ENCODE measurements around the gene RGS12. TPM values are rescaled to one million over a fixed set of nuclear protein-coding genes. Genes with fewer than 3 reads are reported as not detected.

RGS12 gene
- polyA plus RNA-seq, 2 of the 4 experiments (the other 2 are of a cell fraction), result 7.4 to 8.9 TPM

DNA sequence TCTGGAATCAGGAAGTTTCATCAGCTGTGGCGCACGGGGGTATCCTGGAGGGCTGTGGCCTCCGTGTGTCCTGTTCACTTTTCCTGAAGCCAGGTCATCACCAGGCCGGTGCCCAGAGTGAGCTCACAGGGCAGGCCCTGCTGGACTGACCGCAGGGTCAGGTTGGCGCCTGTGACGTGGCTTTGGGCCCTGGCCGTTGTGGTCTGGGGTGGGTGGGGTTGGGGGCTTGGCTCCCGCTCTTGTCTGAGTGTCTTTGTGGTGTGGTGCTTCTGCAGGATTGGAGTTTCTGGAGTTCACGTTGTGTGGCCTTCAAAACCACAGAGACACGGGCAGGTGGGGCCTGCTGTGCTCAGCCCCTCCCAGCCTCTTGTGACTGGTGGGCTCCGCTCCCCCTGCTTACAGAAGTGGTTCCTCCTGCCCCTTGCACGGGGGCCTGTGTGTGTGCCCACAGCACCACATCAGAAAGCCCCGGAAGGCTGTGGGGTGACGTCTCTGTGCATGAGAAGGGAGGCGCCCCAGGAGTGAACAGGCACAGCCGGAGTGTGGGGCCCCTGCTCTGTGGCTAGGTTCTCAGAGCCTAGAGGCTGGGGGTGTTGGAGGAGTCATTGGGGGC lies 9.5 kb downstream of the RGS12 start:
- ATAC-seq, result no peak
- H3K9me3 ChIP-seq, result no peaks in the 10 kb centered on the region
- H3K27ac ChIP-seq, result no peak overlapping the region
- no peak overlapping the region for H3K4me2 ChIP-seq
- H3K4me3 ChIP-seq, result no peak overlapping the region
- ChIA-PET CTCF (interaction anchor here (0.6 kb wide), 1 partner anchor 54 kb away, joined by 3 read pairs; no protein-coding TSS in a partner anchor), POLR2A (no interaction called here)
- no peak for DNase-seq (ENCODE audit: low read depth in 1 of 2, low spot score in 1 of 2)
- no peak for FAIRE-seq
- 74% methylated on average over 4 of the region's 17 CpGs for WGBS (ENCODE audit: missing lambda C conversion rate)
- peaks cover 7% of the 10 kb centered on the region; the same call in 1 of the 3 replicates for H3K4me1 ChIP-seq
- TF ChIP-seq POLR2AphosphoS2 (conservative IDR thresholded peaks at IDR 0.05; ENCODE audit: low read length) (no peak), TFCP2L1 (CRISPR knock-in tag; IDR thresholded peaks at IDR 0.05) (no peak), ZNF302 (CRISPR knock-in tag; IDR thresholded peaks at IDR 0.05) (no peak), ZC3H11A (IDR thresholded peaks at IDR 0.05) (no peak), RARB (CRISPR knock-in tag; IDR thresholded peaks at IDR 0.05) (no peak), MAFK (IDR thresholded peaks at IDR 0.05; ENCODE audit: partially characterized antibody) (no peak), CEBPB (IDR thresholded peaks at IDR 0.05) (no peak), CBX2 (IDR thresholded peaks at IDR 0.05; ENCODE audit: borderline replicate concordance, low read depth) (no peak), JUNB (IDR thresholded peaks at IDR 0.05) (no peak)
- TF ChIP-seq, protein P1, sequence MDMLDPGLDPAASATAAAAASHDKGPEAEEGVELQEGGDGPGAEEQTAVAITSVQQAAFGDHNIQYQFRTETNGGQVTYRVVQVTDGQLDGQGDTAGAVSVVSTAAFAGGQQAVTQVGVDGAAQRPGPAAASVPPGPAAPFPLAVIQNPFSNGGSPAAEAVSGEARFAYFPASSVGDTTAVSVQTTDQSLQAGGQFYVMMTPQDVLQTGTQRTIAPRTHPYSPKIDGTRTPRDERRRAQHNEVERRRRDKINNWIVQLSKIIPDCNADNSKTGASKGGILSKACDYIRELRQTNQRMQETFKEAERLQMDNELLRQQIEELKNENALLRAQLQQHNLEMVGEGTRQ (IDR thresholded peaks at IDR 0.05), result no peak
- TF ChIP-seq, protein P2, sequence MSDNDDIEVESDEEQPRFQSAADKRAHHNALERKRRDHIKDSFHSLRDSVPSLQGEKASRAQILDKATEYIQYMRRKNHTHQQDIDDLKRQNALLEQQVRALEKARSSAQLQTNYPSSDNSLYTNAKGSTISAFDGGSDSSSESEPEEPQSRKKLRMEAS (IDR thresholded peaks at IDR 0.05), result no peak

DNA sequence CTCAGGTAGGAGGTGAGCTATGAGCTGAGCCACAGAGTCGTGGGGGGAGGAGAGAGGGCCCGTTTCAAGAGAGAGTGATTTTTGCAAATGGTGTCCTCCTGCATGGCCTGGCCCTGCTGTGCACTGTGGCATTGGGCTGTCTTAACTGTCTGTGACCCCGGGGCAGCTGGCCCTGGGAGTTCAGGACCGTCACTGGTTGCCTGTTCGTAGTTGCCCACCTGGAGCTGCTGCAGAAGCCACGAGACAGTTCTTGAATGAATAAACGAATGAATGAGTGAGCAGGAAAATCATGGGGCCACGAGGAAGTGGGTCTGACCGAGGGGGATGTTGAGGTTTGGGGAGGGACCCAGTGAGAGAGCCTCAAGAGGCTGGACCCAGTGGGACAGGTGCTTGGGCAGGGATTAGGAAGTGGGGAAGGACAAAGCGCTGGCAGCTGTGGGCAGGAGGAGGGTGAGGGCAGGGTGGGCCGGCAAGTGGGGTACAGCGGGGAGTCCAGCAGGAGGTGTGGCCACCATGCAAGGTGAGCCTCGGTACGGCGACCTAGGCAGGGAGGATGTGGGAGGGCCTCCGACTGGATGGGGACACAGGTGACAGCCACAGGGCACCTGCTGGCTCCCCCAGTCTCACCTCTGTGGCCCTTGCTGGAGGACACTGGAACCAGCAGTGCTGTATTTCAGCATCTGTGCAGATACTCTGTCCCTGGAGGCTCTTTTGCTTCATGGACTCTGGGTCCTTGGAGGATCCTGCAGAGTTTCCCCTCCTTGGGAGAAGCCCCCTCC lies 10.2 kb downstream of the RGS12 start:
- H3K4me3 ChIP-seq, result no peak overlapping the region
- FAIRE-seq (no peak), DNase-seq (ENCODE audit: low read depth in 1 of 2, low spot score in 1 of 2) (no peak), ATAC-seq (no peak)
- H3K27ac ChIP-seq, result no peak overlapping the region
- TF ChIP-seq, protein P3, sequence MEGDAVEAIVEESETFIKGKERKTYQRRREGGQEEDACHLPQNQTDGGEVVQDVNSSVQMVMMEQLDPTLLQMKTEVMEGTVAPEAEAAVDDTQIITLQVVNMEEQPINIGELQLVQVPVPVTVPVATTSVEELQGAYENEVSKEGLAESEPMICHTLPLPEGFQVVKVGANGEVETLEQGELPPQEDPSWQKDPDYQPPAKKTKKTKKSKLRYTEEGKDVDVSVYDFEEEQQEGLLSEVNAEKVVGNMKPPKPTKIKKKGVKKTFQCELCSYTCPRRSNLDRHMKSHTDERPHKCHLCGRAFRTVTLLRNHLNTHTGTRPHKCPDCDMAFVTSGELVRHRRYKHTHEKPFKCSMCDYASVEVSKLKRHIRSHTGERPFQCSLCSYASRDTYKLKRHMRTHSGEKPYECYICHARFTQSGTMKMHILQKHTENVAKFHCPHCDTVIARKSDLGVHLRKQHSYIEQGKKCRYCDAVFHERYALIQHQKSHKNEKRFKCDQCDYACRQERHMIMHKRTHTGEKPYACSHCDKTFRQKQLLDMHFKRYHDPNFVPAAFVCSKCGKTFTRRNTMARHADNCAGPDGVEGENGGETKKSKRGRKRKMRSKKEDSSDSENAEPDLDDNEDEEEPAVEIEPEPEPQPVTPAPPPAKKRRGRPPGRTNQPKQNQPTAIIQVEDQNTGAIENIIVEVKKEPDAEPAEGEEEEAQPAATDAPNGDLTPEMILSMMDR (IDR thresholded peaks at IDR 0.05), result no peak
- TF ChIP-seq KDM5A (IDR thresholded peaks at IDR 0.05) (no peak), CEBPB (IDR thresholded peaks at IDR 0.05) (no peak), JUN (IDR thresholded peaks at IDR 0.05) (no peak), GATA3 (IDR thresholded peaks at IDR 0.05; ENCODE audit: borderline replicate concordance) (no peak), MYC (IDR thresholded peaks at IDR 0.05; ENCODE audit: borderline replicate concordance, low read length) (no peak), NR3C1 (IDR thresholded peaks at IDR 0.05) (no peak), MAZ (IDR thresholded peaks at IDR 0.05; ENCODE audit: borderline replicate concordance, low read depth, low read length) (no peak), RCOR1 (IDR thresholded peaks at IDR 0.05; ENCODE audit: low read depth, low read length) (no peak), ZC3H11A (IDR thresholded peaks at IDR 0.05) (no peak)
- no peak overlapping the region for H3K4me2 ChIP-seq
- ChIA-PET CTCF (interaction anchor here (0.6 kb wide), 1 partner anchor 55 kb away, joined by 3 read pairs; no protein-coding TSS in a partner anchor), POLR2A (no interaction called here)
- no peaks in the 10 kb centered on the region for H3K9me3 ChIP-seq
- peaks cover 7% of the 10 kb centered on the region; the same call in 1 of the 3 replicates for H3K4me1 ChIP-seq
- WGBS (ENCODE audit: missing lambda C conversion rate), result 84% methylated on average over 13 of the region's 16 CpGs

DNA sequence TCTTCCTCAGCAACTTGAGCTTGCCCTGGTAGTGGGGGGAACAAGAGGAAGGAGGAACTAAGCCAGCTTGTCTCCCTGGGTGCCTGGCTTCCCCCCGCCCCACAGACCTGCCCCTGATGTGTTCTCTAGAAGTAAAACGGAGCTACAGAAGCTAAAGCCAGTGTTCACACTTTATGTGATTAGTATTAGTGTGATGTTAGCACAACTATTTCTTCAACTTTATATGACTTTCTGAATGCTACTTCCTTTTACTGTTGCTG lies 10.7 kb downstream of the RGS12 start:
- ChIA-PET POLR2A (no interaction called here), CTCF (no interaction called here)
- no peak overlapping the region for H3K4me2 ChIP-seq
- peaks cover 7% of the 10 kb centered on the region; the same call in 1 of the 3 replicates for H3K4me1 ChIP-seq
- no peak overlapping the region for H3K27ac ChIP-seq
- DNase-seq (ENCODE audit: low read depth in 1 of 2, low spot score in 1 of 2) (no peak), FAIRE-seq (no peak), ATAC-seq (no peak)
- no peak overlapping the region for H3K4me3 ChIP-seq
- WGBS (ENCODE audit: missing lambda C conversion rate), result 78% methylated on average over 2 of the region's 2 CpGs
- no peaks in the 10 kb centered on the region for H3K9me3 ChIP-seq
- no peak for TF ChIP-seq MAZ (IDR thresholded peaks at IDR 0.05; ENCODE audit: borderline replicate concordance, low read depth, low read length)
- TF ChIP-seq EHF (CRISPR knock-in tag; IDR thresholded peaks at IDR 0.05), result no peak
- TF ChIP-seq, protein P4, sequence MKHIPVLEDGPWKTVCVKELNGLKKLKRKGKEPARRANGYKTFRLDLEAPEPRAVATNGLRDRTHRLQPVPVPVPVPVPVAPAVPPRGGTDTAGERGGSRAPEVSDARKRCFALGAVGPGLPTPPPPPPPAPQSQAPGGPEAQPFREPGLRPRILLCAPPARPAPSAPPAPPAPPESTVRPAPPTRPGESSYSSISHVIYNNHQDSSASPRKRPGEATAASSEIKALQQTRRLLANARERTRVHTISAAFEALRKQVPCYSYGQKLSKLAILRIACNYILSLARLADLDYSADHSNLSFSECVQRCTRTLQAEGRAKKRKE (CRISPR knock-in tag; IDR thresholded peaks at IDR 0.05; ENCODE audit: low read depth), result no peak
- TF ChIP-seq HOXB13 (CRISPR knock-in tag; IDR thresholded peaks at IDR 0.05; ENCODE audit: low read depth), result no peak
- no peak for TF ChIP-seq POLR2A (IDR thresholded peaks at IDR 0.05; ENCODE audit: low read length)
- no peak for TF ChIP-seq SREBF2 (IDR thresholded peaks at IDR 0.05)
- no peak for TF ChIP-seq ESRRA (IDR thresholded peaks at IDR 0.05; ENCODE audit: borderline replicate concordance, low read length)
- TF ChIP-seq JUNB (IDR thresholded peaks at IDR 0.05), result no peak
- no peak for TF ChIP-seq MAFK (IDR thresholded peaks at IDR 0.05; ENCODE audit: partially characterized antibody)
- TF ChIP-seq, protein P3 (IDR thresholded peaks at IDR 0.05), result no peak
- TF ChIP-seq GATA3 (IDR thresholded peaks at IDR 0.05; ENCODE audit: borderline replicate concordance), result no peak
- TF ChIP-seq EP300 (IDR thresholded peaks at IDR 0.05), result no peak
- TF ChIP-seq RCOR1 (IDR thresholded peaks at IDR 0.05; ENCODE audit: low read depth, low read length), result no peak
- TF ChIP-seq, protein P5, sequence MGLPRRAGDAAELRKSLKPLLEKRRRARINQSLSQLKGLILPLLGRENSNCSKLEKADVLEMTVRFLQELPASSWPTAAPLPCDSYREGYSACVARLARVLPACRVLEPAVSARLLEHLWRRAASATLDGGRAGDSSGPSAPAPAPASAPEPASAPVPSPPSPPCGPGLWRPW (IDR thresholded peaks at IDR 0.05), result no peak
- TF ChIP-seq ZC3H11A (IDR thresholded peaks at IDR 0.05), result no peak
- no peak for TF ChIP-seq CBX8 (IDR thresholded peaks at IDR 0.05)
- no peak for TF ChIP-seq ZFP36 (IDR thresholded peaks at IDR 0.05; ENCODE audit: borderline replicate concordance, partially characterized antibody)

Data from A549 (cell line).